Suprapubic skin (tissue), 4 donors: ENCODE results near the gene RNASE8. TPM values are rescaled to one million over a fixed set of nuclear protein-coding genes. Genes with fewer than 3 reads are reported as not detected.

Experiments used
- DNase-seq, 2 donors: peaks; one replicate each; pipeline ENCODE4 v3.0.0-alpha.2; 2019; ENCODE audit warnings: low spot score in 2 of 2
- H3K27ac ChIP-seq: fragments of 200-600 bp; sonication (generic); one replicate; pipeline ENCODE4 v1.5.1; 2019
- H3K27me3 ChIP-seq: fragments of 200-600 bp; sonication (generic); one replicate; pipeline ENCODE4 v1.5.1; 2019
- H3K36me3 ChIP-seq: fragments of 200-600 bp; sonication (generic); one replicate; pipeline ENCODE4 v1.5.1; 2019
- H3K4me1 ChIP-seq: fragments of 200-600 bp; sonication (generic); one replicate; pipeline ENCODE4 v1.5.1; 2019
- H3K4me3 ChIP-seq: fragments of 200-600 bp; sonication (generic); one replicate; pipeline ENCODE4 v1.5.1; 2019; ENCODE audit warnings: mild to moderate bottlenecking
- H3K9me3 ChIP-seq: fragments of 200-600 bp; sonication (generic); one replicate; pipeline ENCODE4 v1.5.1; 2019
- CTCF ChIP-seq, 2 donors: fragments of 200-600 bp in 1 of 2; fragments of 450-650 bp in 1 of 2; sonication (generic) in 1 of 2; IDR thresholded peaks; one replicate each; pipeline ENCODE4 v1.5.1; 2016 to 2019; ENCODE audit warnings: antibody characterized with exemption in 2 of 2, mild to moderate bottlenecking in 1 of 2, moderate library complexity in 1 of 2
- EP300 ChIP-seq: sonication (generic); formaldehyde crosslinking; IDR thresholded peaks from one replicate; pipeline ENCODE4 v1.6.1; 2017; ENCODE audit warnings: antibody characterized with exemption
- POLR2A ChIP-seq, 2 donors: fragments of 450-650 bp; IDR thresholded peaks; one replicate each; pipeline ENCODE4 v1.6.1; 2017; ENCODE audit warnings: antibody characterized with exemption in 2 of 2, mild to moderate bottlenecking in 2 of 2, moderate library complexity in 2 of 2
- POLR2AphosphoS5 ChIP-seq, 3 donors: sonication (generic); formaldehyde crosslinking; IDR thresholded peaks; one replicate each; pipeline ENCODE4 v1.6.1; 2017; ENCODE audit warnings: antibody characterized with exemption in 3 of 3
- WGBS: methylation state at CpG from one replicate; pipeline ENCODE4 v1.1.5; 2018; 5-methylcytosine and 5-hydroxymethylcytosine counted together
- total RNA-seq, 4 donors: library from RNA; depleted of rRNA; stranded (reverse); fragments of >200 nt; gene quantifications; one replicate each; pipeline ENCODE4 v1.1.0, GENCODE V29; 2016

The RNASE8 gene
- total RNA-seq, 4 donors from 2014 or later, result not detected

- Histone ChIP-seq H3K27ac (no peak overlapping the region), H3K4me3 (no peak overlapping the region), H3K36me3 (peaks cover 71% of the 10 kb centered on the region), H3K9me3 (no peaks in the 10 kb centered on the region), H3K4me1 (peaks cover 17% of the 10 kb centered on the region), H3K27me3 (no peaks in the 10 kb centered on the region)
- no peak for DNase-seq
- 58% methylated on average over 2 of the region's 2 CpGs for WGBS
- TF ChIP-seq POLR2AphosphoS5 (IDR thresholded peaks at IDR 0.05) (no peak), CTCF (IDR thresholded peaks at IDR 0.05) (no peak), EP300 (no peak)
These were observed 26.8 kb downstream of the RNASE8 start for GRCh38 chr14:21084396-21084795.

GRCh38 chr14:21084998-21085853, 27.6 kb downstream of the RNASE8 start:
- Histone ChIP-seq H3K27me3 (no peaks in the 10 kb centered on the region), H3K4me1 (peaks cover 17% of the 10 kb centered on the region), H3K36me3 (peaks cover 73% of the 10 kb centered on the region), H3K4me3 (no peak overlapping the region), H3K9me3 (no peaks in the 10 kb centered on the region), H3K27ac (peak overlapping the region; percentile 43)
- DNase-seq, result no peak
- WGBS, result 60% methylated on average over 16 of the region's 17 CpGs
- TF ChIP-seq POLR2AphosphoS5 (IDR thresholded peaks at IDR 0.05) (no peak), CTCF (IDR thresholded peaks at IDR 0.05) (no peak), POLR2A (IDR thresholded peaks at IDR 0.05) (no peak)

- peaks cover 73% of the 10 kb centered on the region for H3K36me3 ChIP-seq
- 86% methylated on average over 4 of the region's 4 CpGs for WGBS
- no peaks in the 10 kb centered on the region for H3K27me3 ChIP-seq
- TF ChIP-seq EP300 (no peak), CTCF (IDR thresholded peaks at IDR 0.05) (no peak), POLR2AphosphoS5 (IDR thresholded peaks at IDR 0.05) (no peak), POLR2A (IDR thresholded peaks at IDR 0.05) (no peak)
- H3K4me1 ChIP-seq, result peaks cover 17% of the 10 kb centered on the region
- no peaks in the 10 kb centered on the region for H3K9me3 ChIP-seq
- H3K4me3 ChIP-seq, result no peak overlapping the region
- peak overlapping the region; percentile 34 for H3K27ac ChIP-seq
- peak in 1 of 2 donors; percentile 57 for DNase-seq
These were observed 29.3 kb downstream of the RNASE8 start for GRCh38 chr14:21086908-21087293.

- WGBS, result 35% methylated on average over 19 of the region's 19 CpGs
- no peaks in the 10 kb centered on the region for H3K9me3 ChIP-seq
- no peak for DNase-seq
- peaks cover 22% of the 10 kb centered on the region for H3K4me1 ChIP-seq
- no peak overlapping the region for H3K4me3 ChIP-seq
- H3K27ac ChIP-seq, result peak overlapping the region; percentile 34
- H3K36me3 ChIP-seq, result peaks cover 71% of the 10 kb centered on the region
- no peak for TF ChIP-seq POLR2A (IDR thresholded peaks at IDR 0.05)
- TF ChIP-seq POLR2AphosphoS5 (IDR thresholded peaks at IDR 0.05), result no peak
- no peak for TF ChIP-seq CTCF (IDR thresholded peaks at IDR 0.05)
- no peak for TF ChIP-seq EP300
- H3K27me3 ChIP-seq, result no peaks in the 10 kb centered on the region
These were observed 29.9 kb downstream of the RNASE8 start for GRCh38 chr14:21087294-21088091.

GRCh38 chr14:21088687-21089086, 31.1 kb downstream of the RNASE8 start:
- no peak overlapping the region for H3K4me3 ChIP-seq
- TF ChIP-seq POLR2AphosphoS5 (IDR thresholded peaks at IDR 0.05), result no peak
- TF ChIP-seq EP300, result no peak
- no peak for TF ChIP-seq POLR2A (IDR thresholded peaks at IDR 0.05)
- TF ChIP-seq CTCF (IDR thresholded peaks at IDR 0.05), result no peak
- 78% methylated on average over 4 of the region's 4 CpGs for WGBS
- DNase-seq, result no peak
- peaks cover 67% of the 10 kb centered on the region for H3K36me3 ChIP-seq
- H3K27ac ChIP-seq, result no peak overlapping the region
- no peaks in the 10 kb centered on the region for H3K9me3 ChIP-seq
- no peaks in the 10 kb centered on the region for H3K27me3 ChIP-seq
- peaks cover 28% of the 10 kb centered on the region for H3K4me1 ChIP-seq
